Fibroblast of villous mesenchyme (primary cell): ENCODE measurements around the gene ARPC2. TPM values are rescaled to one million over a fixed set of nuclear protein-coding genes. Genes with fewer than 3 reads are reported as not detected.
A peak's percentile ranks its signal among the peaks of the same experiment; 100 is the strongest.
"Not testable (repeated sequence)": the region's sequence is repeated elsewhere in the genome, so short reads cannot be mapped to it uniquely, and the experiment has no call there.

ENCODE experiments used
- DNase-seq: peaks from one replicate; pipeline ENCODE4 v3.0.0-alpha.2; 2010; ENCODE audit warnings: low read depth
- H3K4me3 ChIP-seq: 2 replicates; pipeline ENCODE4 v1.5.1; 2011; ENCODE audit warnings: low read depth, mild to moderate bottlenecking, low read length
- total RNA-seq: library from RNA; depleted of rRNA; stranded (reverse); fragments of >200 nt; gene quantifications from 2 replicates; pipeline ENCODE4 v1.2.3, GENCODE V29; 2012
- TF ChIP-seq, protein P1 (sequence below): IDR thresholded peaks from 2 replicates; pipeline ENCODE4 v1.5.1; 2012; ENCODE audit warnings: low read depth, mild to moderate bottlenecking, low read length; ENCODE audit not compliant: insufficient read depth

Gene ARPC2
- total RNA-seq, 1 donor: 482 TPM

DNA sequence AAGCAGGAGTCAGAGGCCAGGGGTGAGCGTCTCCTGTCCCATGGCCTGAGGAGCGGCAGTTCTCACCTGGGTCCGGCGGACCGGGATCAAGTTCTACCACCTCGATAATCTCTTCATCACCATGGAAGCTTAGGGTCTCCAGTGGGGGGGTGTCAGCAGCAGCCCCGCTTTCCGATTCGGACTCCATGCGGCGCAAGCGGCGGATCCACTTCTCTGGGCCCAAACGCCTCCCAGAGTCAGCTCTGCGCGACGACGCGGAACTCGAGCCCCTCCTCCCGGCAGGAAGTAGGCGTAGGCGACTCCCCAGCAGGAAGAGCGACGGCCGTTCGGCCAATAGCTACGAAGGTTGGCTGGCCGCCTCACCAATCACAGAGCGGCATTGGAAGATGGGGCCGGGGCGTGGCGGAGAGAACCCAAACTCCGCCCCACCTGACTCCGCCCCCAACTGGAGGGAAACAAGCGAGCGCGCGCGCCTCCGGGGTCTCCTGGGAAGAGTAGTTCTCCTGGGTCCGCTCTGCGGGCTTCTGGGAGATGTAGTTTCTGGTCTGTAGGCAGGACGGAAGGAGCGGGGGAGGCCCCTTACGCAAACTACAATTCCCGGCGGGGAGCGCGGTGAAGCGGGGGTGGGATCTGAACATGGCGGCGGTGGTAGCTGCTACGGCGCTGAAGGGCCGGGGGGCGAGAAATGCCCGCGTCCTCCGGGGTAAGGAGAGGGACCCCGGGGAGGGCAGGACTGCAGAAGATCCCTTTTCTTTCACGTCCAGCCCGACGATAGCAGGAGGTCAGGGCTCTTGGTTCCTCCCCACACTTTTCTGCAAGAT lies 53.1 kb downstream of the ARPC2 start, which contains the start of the genes AAMP and PNKD:
AAMP (minus strand) TSS at position 238 of the 821 bp plus-strand sequence; CDS start at position 187, 51 bp downstream.
PNKD (plus strand) TSS at position 620 of the 821 bp plus-strand sequence; CDS start at position 637, 17 bp downstream.
- TF ChIP-seq, protein P1, sequence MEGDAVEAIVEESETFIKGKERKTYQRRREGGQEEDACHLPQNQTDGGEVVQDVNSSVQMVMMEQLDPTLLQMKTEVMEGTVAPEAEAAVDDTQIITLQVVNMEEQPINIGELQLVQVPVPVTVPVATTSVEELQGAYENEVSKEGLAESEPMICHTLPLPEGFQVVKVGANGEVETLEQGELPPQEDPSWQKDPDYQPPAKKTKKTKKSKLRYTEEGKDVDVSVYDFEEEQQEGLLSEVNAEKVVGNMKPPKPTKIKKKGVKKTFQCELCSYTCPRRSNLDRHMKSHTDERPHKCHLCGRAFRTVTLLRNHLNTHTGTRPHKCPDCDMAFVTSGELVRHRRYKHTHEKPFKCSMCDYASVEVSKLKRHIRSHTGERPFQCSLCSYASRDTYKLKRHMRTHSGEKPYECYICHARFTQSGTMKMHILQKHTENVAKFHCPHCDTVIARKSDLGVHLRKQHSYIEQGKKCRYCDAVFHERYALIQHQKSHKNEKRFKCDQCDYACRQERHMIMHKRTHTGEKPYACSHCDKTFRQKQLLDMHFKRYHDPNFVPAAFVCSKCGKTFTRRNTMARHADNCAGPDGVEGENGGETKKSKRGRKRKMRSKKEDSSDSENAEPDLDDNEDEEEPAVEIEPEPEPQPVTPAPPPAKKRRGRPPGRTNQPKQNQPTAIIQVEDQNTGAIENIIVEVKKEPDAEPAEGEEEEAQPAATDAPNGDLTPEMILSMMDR: peak; percentile 8
- peak within 1 kb of the TSS; percentile 75 for H3K4me3 ChIP-seq
- DNase-seq: peak; percentile 100

GRCh38 chr2:218270721-218271486 lies 53.9 kb downstream of the ARPC2 start:
- peak; percentile 25 for DNase-seq
- TF ChIP-seq, protein P1: no peak
- peak overlapping the region; percentile 68 for H3K4me3 ChIP-seq

GRCh38 chr2:218271487-218271797 lies 54.5 kb downstream of the ARPC2 start:
- TF ChIP-seq, protein P1: no peak
- peak overlapping the region; percentile 68 for H3K4me3 ChIP-seq
- no peak for DNase-seq

- peak overlapping the region; percentile 68 for H3K4me3 ChIP-seq
- no peak for DNase-seq
- TF ChIP-seq, protein P1: no peak
Measured at GRCh38 chr2:218271865-218272530, 55.0 kb downstream of the ARPC2 start.

GRCh38 chr2:218272531-218273212 lies 55.7 kb downstream of the ARPC2 start:
- H3K4me3 ChIP-seq: no peak overlapping the region
- TF ChIP-seq, protein P1: peak; percentile 92
- peak; percentile 97 for DNase-seq

GRCh38 chr2:218273214-218273907 lies 56.4 kb downstream of the ARPC2 start:
- not testable (repeated sequence) for H3K4me3 ChIP-seq, DNase-seq
